Renal pelvis (tissue), 4 donors: ENCODE data around the gene ARAP1. TPM values are rescaled to one million over a fixed set of nuclear protein-coding genes. Genes with fewer than 3 reads are reported as not detected.

Experiments
- DNase-seq: peaks from one replicate; pipeline ENCODE4 v3.0.0-alpha.2; 2013
- polyA plus RNA-seq, 3 donors: library from polyadenylated mRNA; unstranded; fragments of 120-200 nt; gene quantifications; one replicate each; pipeline ENCODE4 v1.2.1, GENCODE V29; 2013; ENCODE audit not compliant: insufficient read length in 3 of 3

The ARAP1 gene
- polyA plus RNA-seq, 3 donors: 77.6 to 82.1 (median 82.0) TPM

DNA sequence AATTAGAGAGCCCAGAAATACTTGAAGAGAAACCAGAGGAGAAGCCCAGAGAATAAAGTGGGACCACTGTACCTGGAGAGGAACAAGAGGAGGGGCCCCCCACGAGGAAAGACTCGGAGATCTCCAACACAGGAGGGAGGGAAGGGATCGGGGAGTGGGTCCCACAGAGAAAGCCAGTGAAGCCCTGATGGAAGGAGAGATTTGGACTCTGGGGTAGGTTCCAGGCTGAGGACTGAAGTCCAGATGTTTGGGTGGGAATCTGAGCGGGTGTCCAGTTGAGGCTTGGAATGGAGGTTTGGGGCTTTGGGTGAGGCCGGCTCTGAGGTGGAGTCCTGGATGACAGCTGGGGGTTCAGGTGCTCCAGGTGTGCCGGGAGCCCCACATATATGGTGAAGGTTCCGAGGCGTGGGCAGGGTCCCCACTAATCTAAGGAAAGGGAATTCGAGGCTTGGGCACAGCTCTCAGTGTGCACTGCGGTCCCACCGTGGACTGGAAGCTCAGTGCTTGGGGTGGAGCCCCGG lies 110.6 kb downstream of the ARAP1 start:
- no peak for DNase-seq

- DNase-seq: no peak
These were observed 112.5 kb downstream of the ARAP1 start for GRCh38 chr11:72639502-72640375.

GRCh38 chr11:72637926-72638325 lies 114.3 kb downstream of the ARAP1 start:
- DNase-seq: no peak

GRCh38 chr11:72637198-72637597 lies 115.0 kb downstream of the ARAP1 start:
- DNase-seq: no peak

- no peak for DNase-seq
These were observed 115.8 kb downstream of the ARAP1 start for GRCh38 chr11:72636376-72636775.

DNA sequence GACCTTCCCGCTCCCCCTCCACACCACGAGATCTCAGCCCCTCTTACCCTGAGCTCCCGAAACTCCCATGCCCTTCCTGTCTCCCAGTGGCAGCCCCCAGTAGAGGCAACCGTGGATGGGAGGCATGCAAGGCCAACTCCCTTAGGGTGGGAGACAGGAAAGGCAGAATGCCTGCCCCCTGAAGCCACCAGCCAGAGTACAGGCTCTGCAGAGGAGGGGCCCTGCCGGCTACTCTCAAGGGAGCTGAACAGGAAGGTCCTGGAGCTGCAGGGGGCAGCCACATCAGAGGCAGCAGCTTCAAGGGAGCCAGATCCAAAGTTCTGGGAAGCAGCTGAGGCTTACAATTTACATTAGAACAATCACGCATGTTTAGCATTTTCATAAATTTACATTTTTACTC lies 116.3 kb downstream of the ARAP1 start:
- DNase-seq: no peak

DNA sequence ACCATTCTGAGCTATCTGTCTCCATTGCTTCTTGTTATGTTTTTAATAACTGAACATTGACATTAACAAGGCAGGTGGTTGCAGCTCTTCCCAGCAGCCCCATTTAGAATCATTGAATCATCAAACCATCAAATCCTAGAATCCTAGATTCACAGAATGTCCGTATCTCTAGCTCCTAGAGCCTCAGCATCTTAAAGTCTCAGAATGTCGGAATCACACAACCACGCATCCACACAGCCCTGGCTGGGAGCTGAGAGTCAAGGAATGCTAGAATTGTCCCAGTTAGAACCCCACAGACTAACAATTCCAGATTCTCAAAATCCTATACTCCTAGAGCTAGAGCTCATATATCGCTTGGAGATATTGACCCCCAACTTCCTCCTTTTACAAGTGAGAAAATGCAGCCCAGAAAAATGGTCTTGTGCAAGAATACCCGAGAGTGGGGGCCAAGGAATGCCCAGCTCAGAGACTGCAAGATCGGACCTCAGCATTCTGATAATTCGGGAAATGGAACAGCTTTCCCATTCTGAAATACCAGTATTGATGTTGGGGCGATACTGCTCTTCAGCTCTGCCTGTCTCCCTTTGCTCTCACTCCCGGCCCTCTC lies 116.8 kb downstream of the ARAP1 start:
- no peak for DNase-seq

Other genes with a start within 250 kb of the ARAP1 start
- gene PDE2A, start 78.0 kb downstream of the ARAP1 start, polyA plus RNA-seq: 10 to 100 TPM; 16.3 to 20.5 (median 17.2) TPM
- gene STARD10, start 41.6 kb upstream of the ARAP1 start, polyA plus RNA-seq: 10 to 100 TPM; 69.0 to 78.2 (median 77.4) TPM
- gene ATG16L2, start 62.0 kb upstream of the ARAP1 start, polyA plus RNA-seq: 10 to 100 TPM; 25.4 to 48.6 (median 45.4) TPM